Gastrocnemius medialis (tissue), 4 donors: ENCODE measurements around the gene TCOF1. TPM values are rescaled to one million over a fixed set of nuclear protein-coding genes. Genes with fewer than 3 reads are reported as not detected.

Experiments
- ATAC-seq, 2 donors: fragments of 150-250 bp; one replicate each; pipeline ENCODE4 v1.9.1; 2016
- DNase-seq, 2 donors: peaks; one replicate each; pipeline ENCODE4 v3.0.0-alpha.2; 2019
- H3K27ac ChIP-seq, 4 donors: fragments of 200-600 bp; sonication (generic); 1 replicate in 1 of 4; 2 replicates in 3 of 4; pipeline ENCODE4 v1.5.1; 2016 to 2018; ENCODE audit warnings: mild to moderate bottlenecking in 2 of 4, moderate library complexity in 1 of 4
- H3K27me3 ChIP-seq, 3 donors: fragments of 200-600 bp; sonication (generic) in 2 of 3; 1 replicate in 1 of 3; 2 replicates in 2 of 3; pipeline versions ENCODE4 v1.5.1 to v1.6.0; 2016 to 2019; ENCODE audit warnings: mild to moderate bottlenecking in 1 of 3, moderate library complexity in 1 of 3
- H3K36me3 ChIP-seq, 2 donors: fragments of 200-600 bp; sonication (generic) in 1 of 2; one replicate each; pipeline ENCODE4 v1.5.1; 2017 to 2018
- H3K4me1 ChIP-seq, 2 donors: fragments of 200-600 bp; sonication (generic) in 1 of 2; one replicate each; pipeline ENCODE4 v1.5.1; 2016 to 2017; ENCODE audit warnings: mild to moderate bottlenecking in 2 of 2
- H3K4me3 ChIP-seq, 4 donors: fragments of 200-600 bp; sonication (generic) in 3 of 4; 1 replicate in 1 of 4; 2 replicates in 3 of 4; pipeline ENCODE4 v1.5.1; 2016 to 2019; ENCODE audit warnings: mild to moderate bottlenecking in 2 of 4
- H3K9me3 ChIP-seq, 3 donors: fragments of 200-600 bp; sonication (generic) in 2 of 3; 1 replicate in 1 of 3; 2 replicates in 2 of 3; pipeline ENCODE4 v1.5.1; 2016 to 2019
- POLR2A ChIP-seq, 2 donors: fragments of 450-650 bp; IDR thresholded peaks; one replicate each; pipeline ENCODE4 v1.6.1; 2017; ENCODE audit warnings: antibody characterized with exemption in 2 of 2, mild to moderate bottlenecking in 2 of 2, moderate library complexity in 2 of 2
- in situ Hi-C, 4 donors: fragments of 200-750 bp; cut with MboI; loops; one replicate each; pipeline versions ENCODE4 v1.15.0 to v1.8.0; 2017; ENCODE audit warnings: low sequenced_read_pairs in 4 of 4
- intact Hi-C: fragments of 100-400 bp; cut with DNase I; formaldehyde crosslinking; loops from one replicate; pipeline ENCODE4 v1.15.1; 2023; ENCODE audit warnings: low total_unique reads
- total RNA-seq, 4 donors: library from RNA; depleted of rRNA; stranded (reverse); fragments of >200 nt; gene quantifications; one replicate each; pipeline versions ENCODE4 v1.1.0 to v1.2.3, GENCODE V29; 2016
- TF ChIP-seq, protein P1 (sequence below), 5 experiments: fragments of 450-650 bp in 3 of 5; fragments of 200-600 bp in 2 of 5; sonication (generic) in 2 of 5; IDR thresholded peaks in 4 of 5; conservative IDR thresholded peaks in 1 of 5; 1 replicate in 4 of 5; 2 replicates in 1 of 5; pipeline ENCODE4 v1.5.1; 2016 to 2019; ENCODE audit warnings: antibody characterized with exemption in 5 of 5, mild to moderate bottlenecking in 3 of 5, moderate library complexity in 3 of 5

TCOF1 gene
- total RNA-seq, 4 donors from 2014 or later: 22.1 to 31.7 (median 27.1) TPM

DNA sequence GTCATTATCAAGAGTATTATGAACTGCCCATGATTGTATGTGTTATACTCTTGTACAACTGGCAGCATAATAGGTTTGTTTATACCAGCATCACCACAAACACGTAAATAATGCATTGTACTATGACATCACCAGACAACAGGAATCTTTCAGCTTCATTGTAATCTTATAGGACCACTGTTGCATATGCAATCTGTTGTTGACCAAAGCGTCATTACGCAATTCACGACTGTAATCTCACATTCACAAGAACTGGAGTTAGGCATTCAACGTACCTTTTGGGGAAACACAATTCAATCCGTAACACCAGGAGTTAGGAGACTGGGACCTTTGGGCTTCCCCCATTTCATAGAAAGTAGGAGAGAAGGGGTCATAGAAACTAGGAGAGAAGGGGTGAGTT lies 34.4 kb upstream of the TCOF1 start:
- DNase-seq: no peak
- Histone ChIP-seq H3K27me3 (no peaks in the 10 kb centered on the region), H3K4me1 (peaks cover 0 to 9% of the 10 kb centered on the region in 2 donors), H3K27ac (no peak overlapping the region), H3K36me3 (no peaks in the 10 kb centered on the region), H3K9me3 (no peaks in the 10 kb centered on the region), H3K4me3 (no peak overlapping the region)
- TF ChIP-seq, protein P1, sequence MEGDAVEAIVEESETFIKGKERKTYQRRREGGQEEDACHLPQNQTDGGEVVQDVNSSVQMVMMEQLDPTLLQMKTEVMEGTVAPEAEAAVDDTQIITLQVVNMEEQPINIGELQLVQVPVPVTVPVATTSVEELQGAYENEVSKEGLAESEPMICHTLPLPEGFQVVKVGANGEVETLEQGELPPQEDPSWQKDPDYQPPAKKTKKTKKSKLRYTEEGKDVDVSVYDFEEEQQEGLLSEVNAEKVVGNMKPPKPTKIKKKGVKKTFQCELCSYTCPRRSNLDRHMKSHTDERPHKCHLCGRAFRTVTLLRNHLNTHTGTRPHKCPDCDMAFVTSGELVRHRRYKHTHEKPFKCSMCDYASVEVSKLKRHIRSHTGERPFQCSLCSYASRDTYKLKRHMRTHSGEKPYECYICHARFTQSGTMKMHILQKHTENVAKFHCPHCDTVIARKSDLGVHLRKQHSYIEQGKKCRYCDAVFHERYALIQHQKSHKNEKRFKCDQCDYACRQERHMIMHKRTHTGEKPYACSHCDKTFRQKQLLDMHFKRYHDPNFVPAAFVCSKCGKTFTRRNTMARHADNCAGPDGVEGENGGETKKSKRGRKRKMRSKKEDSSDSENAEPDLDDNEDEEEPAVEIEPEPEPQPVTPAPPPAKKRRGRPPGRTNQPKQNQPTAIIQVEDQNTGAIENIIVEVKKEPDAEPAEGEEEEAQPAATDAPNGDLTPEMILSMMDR (IDR thresholded peaks at IDR 0.05 in 4 of 5, conservative IDR thresholded peaks at IDR 0.05 in 1 of 5): no peak
- TF ChIP-seq POLR2A (IDR thresholded peaks at IDR 0.05): no peak
- intact Hi-C loops (no loop called here), in situ Hi-C loops (no loop called here)
- ATAC-seq: no peak

DNA sequence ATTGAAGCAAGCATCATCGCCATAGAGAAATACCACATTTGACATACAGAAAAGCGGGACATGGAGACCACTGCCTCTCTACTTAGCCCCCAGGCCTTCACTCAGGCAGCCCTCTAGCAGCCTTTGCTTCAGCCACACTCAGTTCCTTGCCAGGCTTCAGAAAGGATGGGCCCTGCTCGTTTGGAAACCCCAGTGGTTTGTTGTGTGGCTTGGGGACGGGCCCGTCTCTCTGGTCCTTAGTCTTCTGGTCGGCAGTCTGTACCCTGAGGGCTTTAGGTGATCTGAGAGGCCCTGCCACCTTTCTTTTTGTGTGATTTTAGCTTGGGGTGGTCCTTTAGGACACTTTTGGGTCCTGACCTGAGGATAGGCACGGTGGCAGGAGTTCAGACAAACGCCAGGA lies 33.7 kb upstream of the TCOF1 start:
- TF ChIP-seq POLR2A (IDR thresholded peaks at IDR 0.05): no peak
- TF ChIP-seq, protein P1 (IDR thresholded peaks at IDR 0.05 in 4 of 5, conservative IDR thresholded peaks at IDR 0.05 in 1 of 5): no peak
- intact Hi-C loops: no loop called here
- DNase-seq (no peak), ATAC-seq (no peak)
- H3K4me1 ChIP-seq: peaks cover 0 to 9% of the 10 kb centered on the region in 2 donors
- in situ Hi-C loops: no loop called here
- H3K27ac ChIP-seq: no peak overlapping the region
- H3K27me3 ChIP-seq: no peaks in the 10 kb centered on the region
- H3K9me3 ChIP-seq: no peaks in the 10 kb centered on the region
- H3K4me3 ChIP-seq: no peak overlapping the region
- H3K36me3 ChIP-seq: no peaks in the 10 kb centered on the region

DNA sequence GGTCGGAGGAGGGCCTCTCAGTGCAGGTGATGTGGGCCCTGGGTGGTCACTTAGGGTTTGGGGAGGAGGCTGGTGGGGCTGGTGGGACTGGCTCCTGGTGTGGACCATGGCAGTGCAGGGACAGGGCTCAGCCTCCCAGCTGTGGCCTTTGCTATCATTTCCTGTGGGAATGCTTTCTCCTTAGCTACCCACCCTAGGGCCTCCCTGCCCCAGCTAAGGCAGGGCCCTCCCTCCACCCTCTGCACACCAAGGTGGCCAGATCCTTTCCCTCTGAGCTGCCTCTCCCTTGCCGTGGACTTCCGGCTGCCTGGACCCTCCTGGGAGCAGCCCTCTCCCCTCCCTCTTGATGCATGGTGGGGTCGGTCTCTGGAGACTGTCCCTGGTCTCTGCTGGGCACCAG lies 32.1 kb upstream of the TCOF1 start:
- Histone ChIP-seq H3K27ac (no peak overlapping the region), H3K4me1 (peaks cover 2 to 4% of the 10 kb centered on the region in 2 donors), H3K27me3 (no peaks in the 10 kb centered on the region), H3K36me3 (no peaks in the 10 kb centered on the region), H3K4me3 (no peak overlapping the region), H3K9me3 (no peaks in the 10 kb centered on the region)
- in situ Hi-C loops: no loop called here
- intact Hi-C loops: no loop called here
- DNase-seq (no peak), ATAC-seq (no peak)
- TF ChIP-seq POLR2A (IDR thresholded peaks at IDR 0.05): no peak
- TF ChIP-seq, protein P1 (IDR thresholded peaks at IDR 0.05 in 4 of 5, conservative IDR thresholded peaks at IDR 0.05 in 1 of 5): no peak

DNA sequence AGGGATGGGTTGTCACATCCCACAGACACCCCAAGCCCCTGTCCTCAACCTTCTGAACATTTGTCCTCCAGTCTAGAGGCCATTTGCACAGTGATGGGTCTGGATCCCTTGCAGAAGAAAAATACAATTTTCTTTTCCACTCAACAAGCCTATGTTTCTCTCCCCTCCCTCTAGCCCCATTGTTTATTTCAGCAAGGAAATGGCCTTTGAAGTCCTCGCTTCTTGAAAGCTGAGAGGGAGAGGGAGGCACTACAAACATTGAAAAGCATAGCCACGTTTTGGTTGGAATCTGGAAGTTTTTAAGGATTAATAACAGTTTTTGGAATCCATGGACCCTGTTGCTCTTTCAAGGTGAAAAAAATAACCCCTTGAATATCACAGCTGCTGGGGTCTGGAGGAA lies 30.8 kb upstream of the TCOF1 start:
- intact Hi-C loops: no loop called here
- H3K27me3 ChIP-seq: no peaks in the 10 kb centered on the region
- no peaks in the 10 kb centered on the region for H3K9me3 ChIP-seq
- TF ChIP-seq, protein P1 (IDR thresholded peaks at IDR 0.05 in 4 of 5, conservative IDR thresholded peaks at IDR 0.05 in 1 of 5): no peak
- no peak for TF ChIP-seq POLR2A (IDR thresholded peaks at IDR 0.05)
- H3K27ac ChIP-seq: no peak overlapping the region
- no peak overlapping the region for H3K4me3 ChIP-seq
- DNase-seq (no peak), ATAC-seq (no peak)
- H3K36me3 ChIP-seq: no peaks in the 10 kb centered on the region
- in situ Hi-C loops: no loop called here
- peaks cover 0 to 4% of the 10 kb centered on the region in 2 donors for H3K4me1 ChIP-seq

DNA sequence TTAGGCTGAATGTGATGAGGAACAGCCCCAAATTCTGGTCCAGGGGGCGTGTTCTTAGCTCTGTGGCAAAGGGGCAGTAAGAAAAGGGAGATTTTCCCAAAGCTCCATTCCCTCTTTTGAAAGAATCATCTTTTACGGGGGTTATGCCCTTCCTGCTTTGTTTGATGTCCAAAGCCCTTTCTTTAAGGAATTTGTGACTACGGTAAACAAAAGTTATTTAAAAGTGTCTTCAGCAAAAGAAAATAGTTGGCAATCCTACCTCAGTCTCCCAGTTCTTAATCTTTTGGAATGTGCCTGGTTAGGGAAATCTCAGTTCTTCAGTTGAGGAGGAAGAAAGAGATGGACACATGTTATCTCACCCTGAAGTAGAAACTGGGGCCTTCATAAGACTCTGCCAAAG lies 30.4 kb upstream of the TCOF1 start:
- Histone ChIP-seq H3K9me3 (no peaks in the 10 kb centered on the region), H3K4me3 (no peak overlapping the region), H3K27me3 (no peaks in the 10 kb centered on the region), H3K27ac (no peak overlapping the region), H3K4me1 (peaks cover 0 to 4% of the 10 kb centered on the region in 2 donors), H3K36me3 (no peaks in the 10 kb centered on the region)
- in situ Hi-C loops (no loop called here), intact Hi-C loops (no loop called here)
- DNase-seq (no peak), ATAC-seq (no peak)
- TF ChIP-seq, protein P1 (IDR thresholded peaks at IDR 0.05 in 4 of 5, conservative IDR thresholded peaks at IDR 0.05 in 1 of 5): no peak
- TF ChIP-seq POLR2A (IDR thresholded peaks at IDR 0.05): no peak
